MM.1S (cell line): ENCODE results near the gene GPR148.

Source experiments
- DNase-seq: peaks from one replicate; pipeline ENCODE4 v3.0.0-alpha.2; 2015
- H2AFZ ChIP-seq: fragments of 300-600 bp; sonication (generic); 2 replicates; pipeline ENCODE4 v1.6.0; 2016; ENCODE audit warnings: antibody characterized with exemption, low read length
- H3F3A ChIP-seq: fragments of 300-600 bp; sonication (generic); 2 replicates; pipeline ENCODE4 v1.6.1; 2016; ENCODE audit warnings: mild to moderate bottlenecking, antibody characterized with exemption, low read length, moderate library complexity, mixed read lengths; ENCODE audit not compliant: insufficient read depth
- H3K27ac ChIP-seq: fragments of 300-600 bp; sonication (generic); 2 replicates; pipeline ENCODE4 v1.5.1; 2016; ENCODE audit warnings: mild to moderate bottlenecking, low read length
- H3K27me3 ChIP-seq: fragments of 300-600 bp; sonication (generic); replicated peaks from 2 replicates; pipeline ENCODE4 v1.6.0; 2016; ENCODE audit warnings: low read length; ENCODE audit not compliant: insufficient read depth
- H3K36me3 ChIP-seq: fragments of 300-600 bp; sonication (generic); replicated peaks from 2 replicates; pipeline ENCODE4 v1.6.1; 2016; ENCODE audit warnings: mild to moderate bottlenecking, low read length, mixed read lengths; ENCODE audit not compliant: insufficient read depth
- H3K4me1 ChIP-seq: fragments of 300-600 bp; sonication (generic); 2 replicates; pipeline ENCODE4 v1.6.1; 2016; ENCODE audit warnings: low read length, mixed read lengths
- H3K4me2 ChIP-seq: fragments of 300-600 bp; sonication (generic); 2 replicates; pipeline ENCODE4 v1.6.0; 2016; ENCODE audit warnings: low read depth, low read length
- H3K4me3 ChIP-seq: fragments of 300-600 bp; sonication (generic); 2 replicates; pipeline ENCODE4 v1.5.1; 2016; ENCODE audit warnings: low read length, mixed read lengths
- H3K79me2 ChIP-seq: fragments of 300-600 bp; sonication (generic); 2 replicates; pipeline ENCODE4 v1.6.1; 2016; ENCODE audit warnings: mixed run types, low read length, mixed read lengths
- H3K9ac ChIP-seq: fragments of 300-600 bp; sonication (generic); 2 replicates; pipeline ENCODE4 v1.6.1; 2016; ENCODE audit warnings: low read length, mixed read lengths
- H3K9me2 ChIP-seq: fragments of 300-600 bp; sonication (generic); replicated peaks from 2 replicates; pipeline ENCODE4 v1.6.1; 2016; ENCODE audit warnings: mild to moderate bottlenecking, low read length, mixed read lengths; ENCODE audit not compliant: insufficient read depth
- H3K9me3 ChIP-seq: fragments of 300-600 bp; sonication (generic); replicated peaks from 2 replicates; pipeline ENCODE4 v1.6.1; 2016; ENCODE audit warnings: mild to moderate bottlenecking, low read length, mixed read lengths; ENCODE audit not compliant: insufficient read depth
- H4K20me1 ChIP-seq: fragments of 300-600 bp; sonication (generic); 2 replicates; pipeline ENCODE4 v1.6.1; 2016; ENCODE audit warnings: mild to moderate bottlenecking, low read length, moderate library complexity, mixed read lengths; ENCODE audit not compliant: insufficient read depth
- EZH2 ChIP-seq: fragments of 300-600 bp; sonication (generic); optimal IDR thresholded peaks from 2 replicates; pipeline ENCODE3; 2017; ENCODE audit warnings: low read depth, mild to moderate bottlenecking, antibody characterized with exemption, low read length, mixed read lengths
- EZH2phosphoT487 ChIP-seq: fragments of 300-600 bp; sonication (generic); IDR thresholded peaks from 2 replicates; pipeline ENCODE4 v1.6.1; 2018; ENCODE audit warnings: antibody characterized with exemption, low read length
- TF ChIP-seq, protein P1 (sequence below): fragments of 300-600 bp; sonication (generic); IDR thresholded peaks from 2 replicates; pipeline ENCODE4 v1.5.1; 2016; ENCODE audit warnings: antibody characterized with exemption, low read length, mixed read lengths

Gene GPR148

GRCh38 chr2:130778781-130779180, 49.9 kb downstream of the GPR148 start:
- no peak for TF ChIP-seq EZH2phosphoT487
- TF ChIP-seq EZH2 = no peak
- TF ChIP-seq, protein P1, sequence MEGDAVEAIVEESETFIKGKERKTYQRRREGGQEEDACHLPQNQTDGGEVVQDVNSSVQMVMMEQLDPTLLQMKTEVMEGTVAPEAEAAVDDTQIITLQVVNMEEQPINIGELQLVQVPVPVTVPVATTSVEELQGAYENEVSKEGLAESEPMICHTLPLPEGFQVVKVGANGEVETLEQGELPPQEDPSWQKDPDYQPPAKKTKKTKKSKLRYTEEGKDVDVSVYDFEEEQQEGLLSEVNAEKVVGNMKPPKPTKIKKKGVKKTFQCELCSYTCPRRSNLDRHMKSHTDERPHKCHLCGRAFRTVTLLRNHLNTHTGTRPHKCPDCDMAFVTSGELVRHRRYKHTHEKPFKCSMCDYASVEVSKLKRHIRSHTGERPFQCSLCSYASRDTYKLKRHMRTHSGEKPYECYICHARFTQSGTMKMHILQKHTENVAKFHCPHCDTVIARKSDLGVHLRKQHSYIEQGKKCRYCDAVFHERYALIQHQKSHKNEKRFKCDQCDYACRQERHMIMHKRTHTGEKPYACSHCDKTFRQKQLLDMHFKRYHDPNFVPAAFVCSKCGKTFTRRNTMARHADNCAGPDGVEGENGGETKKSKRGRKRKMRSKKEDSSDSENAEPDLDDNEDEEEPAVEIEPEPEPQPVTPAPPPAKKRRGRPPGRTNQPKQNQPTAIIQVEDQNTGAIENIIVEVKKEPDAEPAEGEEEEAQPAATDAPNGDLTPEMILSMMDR = no peak
- no peak overlapping the region for H3K27ac ChIP-seq
- H3K4me2 ChIP-seq = no peak overlapping the region
- H3K27me3 ChIP-seq = no peaks in the 10 kb centered on the region
- no peaks in the 10 kb centered on the region for H3K9me3 ChIP-seq
- no peaks in the 10 kb centered on the region for H3K4me1 ChIP-seq
- no peak overlapping the region for H3K9ac ChIP-seq
- H4K20me1 ChIP-seq = no peaks in the 10 kb centered on the region
- DNase-seq = no peak
- no peak overlapping the region for H2AFZ ChIP-seq
- no peaks in the 10 kb centered on the region for H3K79me2 ChIP-seq
- no peaks in the 10 kb centered on the region for H3K36me3 ChIP-seq
- H3K4me3 ChIP-seq = no peak overlapping the region
- H3K9me2 ChIP-seq = no peaks in the 10 kb centered on the region
- no peaks in the 10 kb centered on the region for H3F3A ChIP-seq
